Adipocyte (in vitro differentiated cells): ENCODE data around the gene MINDY4.
"Not testable (repeated sequence)": the region's sequence is repeated elsewhere in the genome, so short reads cannot be mapped to it uniquely, and the experiment has no call there.

Experiments
- DNase-seq: peaks from one replicate; pipeline ENCODE4 v3.0.0-alpha.2; 2015; ENCODE audit warnings: low read depth
- H3K27me3 ChIP-seq: replicated peaks from 2 replicates; pipeline ENCODE4 v1.7.0; 2013; ENCODE audit warnings: mild to moderate bottlenecking, low read length, moderate library complexity; ENCODE audit not compliant: control insufficient read depth, insufficient read depth
- H3K36me3 ChIP-seq: 2 replicates; pipeline ENCODE4 v1.7.0; 2013; ENCODE audit warnings: low read length, mild to moderate bottlenecking, moderate library complexity; ENCODE audit not compliant: control insufficient read depth, insufficient read depth, severe bottlenecking
- H3K4me1 ChIP-seq: 2 replicates; pipeline ENCODE4 v1.7.0; 2013; ENCODE audit warnings: mild to moderate bottlenecking, low read length, moderate library complexity; ENCODE audit not compliant: control insufficient read depth, insufficient read depth
- H3K4me3 ChIP-seq: 2 replicates; pipeline ENCODE4 v1.7.0; 2013; ENCODE audit warnings: mild to moderate bottlenecking, low read length, moderate library complexity
- H3K9ac ChIP-seq: 2 replicates; pipeline ENCODE4 v1.7.0; 2013; ENCODE audit warnings: mild to moderate bottlenecking, low read length, moderate library complexity
- H3K9me3 ChIP-seq: 2 replicates; pipeline ENCODE4 v1.7.0; 2013; ENCODE audit warnings: mild to moderate bottlenecking, low read length, moderate library complexity; ENCODE audit not compliant: control insufficient read depth

Gene MINDY4

DNA sequence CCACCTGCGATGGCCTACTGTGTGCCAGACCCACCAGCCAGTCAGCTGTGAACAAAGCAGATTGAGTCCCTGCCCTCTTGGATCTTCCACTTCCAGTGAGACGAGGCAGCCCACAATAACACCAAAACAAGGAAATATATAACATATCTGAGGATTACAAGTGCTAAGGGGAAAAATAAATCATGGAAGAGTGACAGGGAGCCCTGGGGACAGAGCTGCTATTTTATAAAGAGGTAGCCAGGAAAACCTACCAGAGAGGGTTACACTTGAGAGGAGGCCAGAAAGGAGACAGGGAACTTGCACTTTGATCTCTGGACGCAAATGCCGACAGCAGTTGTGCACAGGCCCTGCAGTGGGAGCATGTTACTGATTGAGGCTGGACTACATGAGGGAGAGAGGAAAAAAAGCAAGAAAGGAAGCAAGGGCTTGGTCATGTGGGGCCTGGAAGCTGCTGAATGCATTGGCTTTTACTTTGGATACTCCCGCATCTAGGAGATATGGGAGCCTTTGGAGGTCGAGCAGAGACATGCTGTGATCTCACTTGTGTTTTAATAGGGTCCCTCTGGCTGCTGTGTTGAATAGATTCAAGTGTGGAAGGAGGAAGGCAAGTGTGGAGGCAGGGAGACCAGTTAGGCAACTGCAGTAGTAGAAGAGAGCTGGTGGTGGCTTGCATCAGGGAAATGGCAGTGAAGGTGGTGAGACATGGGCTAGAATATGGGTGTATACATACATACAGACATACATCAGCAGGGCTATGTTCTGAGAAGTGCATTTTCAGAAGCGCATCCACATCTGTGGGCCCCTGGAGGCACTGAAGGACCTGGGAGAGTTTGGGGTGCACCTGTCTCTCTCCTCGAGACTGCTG is 26.2 kb downstream of the MINDY4 start:
- DNase-seq: no peak
- H3K4me1 ChIP-seq: peaks cover 39% of the 10 kb centered on the region

GRCh38 chr7:30799206-30799975 is 28.2 kb downstream of the MINDY4 start:
- H3K9ac ChIP-seq: peak overlapping the region; percentile 55
- no peak overlapping the region for H3K4me3 ChIP-seq
- H3K9me3 ChIP-seq: no peaks in the 10 kb centered on the region
- H3K36me3 ChIP-seq: peaks cover 4% of the 10 kb centered on the region
- no peaks in the 10 kb centered on the region for H3K27me3 ChIP-seq
- DNase-seq: peak; percentile 88
- H3K4me1 ChIP-seq: peaks cover 49% of the 10 kb centered on the region

More for the DNA sequence above, 26.2 kb downstream of the MINDY4 start:
- Histone ChIP-seq H3K36me3 (peaks cover 7% of the 10 kb centered on the region), H3K9me3 (no peaks in the 10 kb centered on the region), H3K4me3 (no peak overlapping the region), H3K27me3 (no peaks in the 10 kb centered on the region), H3K9ac (no peak overlapping the region)

- H3K9ac ChIP-seq: peak overlapping the region; percentile 31
- no peaks in the 10 kb centered on the region for H3K9me3 ChIP-seq
- DNase-seq: no peak
- H3K27me3 ChIP-seq: no peaks in the 10 kb centered on the region
- peaks cover 4% of the 10 kb centered on the region for H3K36me3 ChIP-seq
- no peak overlapping the region for H3K4me3 ChIP-seq
- peaks cover 56% of the 10 kb centered on the region for H3K4me1 ChIP-seq
Observed at GRCh38 chr7:30799976-30800661, 28.9 kb downstream of the MINDY4 start.

- H3K27me3 ChIP-seq: no peaks in the 10 kb centered on the region
- no peaks in the 10 kb centered on the region for H3K9me3 ChIP-seq
- peak; percentile 92 for DNase-seq
- H3K4me3 ChIP-seq: no peak overlapping the region
- H3K4me1 ChIP-seq: peaks cover 63% of the 10 kb centered on the region
- peaks cover 4% of the 10 kb centered on the region for H3K36me3 ChIP-seq
- H3K9ac ChIP-seq: no peak overlapping the region
Observed at GRCh38 chr7:30800785-30801252, 29.6 kb downstream of the MINDY4 start.

DNA sequence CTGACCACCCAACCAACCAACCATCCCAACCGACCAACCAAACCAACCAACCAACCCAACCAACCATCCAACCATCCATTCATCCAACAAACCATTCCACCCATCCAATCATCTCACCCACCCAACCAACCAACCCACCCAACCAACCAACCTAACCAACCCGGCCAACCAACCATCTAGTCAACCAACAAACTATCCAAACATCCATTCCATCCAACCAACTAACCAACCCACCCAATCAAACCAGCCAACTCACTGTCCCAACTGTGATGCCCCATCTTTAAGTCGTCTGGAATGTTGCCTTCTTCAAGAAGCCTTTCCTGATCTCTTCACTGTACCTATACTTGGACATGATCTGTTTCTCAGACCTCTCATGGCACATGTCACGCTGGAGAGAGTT is 31.6 kb downstream of the MINDY4 start:
- Histone ChIP-seq H3K27me3 (no peaks in the 10 kb centered on the region), H3K9ac (no peak overlapping the region), H3K36me3 (peaks cover 3% of the 10 kb centered on the region), H3K4me3 (no peak overlapping the region), H3K9me3 (no peaks in the 10 kb centered on the region), H3K4me1 (peaks cover 48% of the 10 kb centered on the region)
- no peak for DNase-seq

GRCh38 chr7:30804078-30804661 is 33.0 kb downstream of the MINDY4 start:
- peak; percentile 83 for DNase-seq
- peak overlapping the region; percentile 28 for H3K9ac ChIP-seq

GRCh38 chr7:30805081-30805691 is 34.0 kb downstream of the MINDY4 start:
- H3K4me3 ChIP-seq: no peak overlapping the region
- no peak for DNase-seq
- H3K9me3 ChIP-seq: no peaks in the 10 kb centered on the region
- H3K36me3 ChIP-seq: no peaks in the 10 kb centered on the region
- H3K9ac ChIP-seq: peak overlapping the region; percentile 28
- H3K4me1 ChIP-seq: peaks cover 33% of the 10 kb centered on the region
- H3K27me3 ChIP-seq: no peaks in the 10 kb centered on the region

More at GRCh38 chr7:30804078-30804661, 33.0 kb downstream of the MINDY4 start:
- Histone ChIP-seq H3K27me3 (no peaks in the 10 kb centered on the region), H3K36me3 (no peaks in the 10 kb centered on the region), H3K4me3 (no peak overlapping the region), H3K4me1 (peaks cover 43% of the 10 kb centered on the region), H3K9me3 (no peaks in the 10 kb centered on the region)

DNA sequence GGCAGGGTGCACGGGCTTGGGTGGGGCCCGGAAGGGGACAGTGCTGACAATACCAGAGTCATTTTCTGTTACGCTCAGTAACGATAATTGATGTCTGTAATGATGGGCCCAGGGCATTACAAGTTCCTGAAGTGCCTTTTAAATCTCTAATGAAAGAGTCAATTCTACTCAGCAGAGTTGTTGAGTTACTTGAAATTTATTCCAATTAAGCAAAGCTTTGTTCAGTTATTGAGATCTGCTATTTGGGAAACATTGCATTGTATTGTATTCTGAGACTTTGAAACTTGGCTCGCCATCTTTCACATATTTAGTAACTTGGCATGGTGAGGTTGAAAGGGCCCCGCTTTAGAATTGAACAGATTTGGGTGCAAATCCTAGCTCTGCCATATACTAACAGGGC is 34.7 kb downstream of the MINDY4 start:
- DNase-seq: no peak
- Histone ChIP-seq H3K9ac (no peak overlapping the region), H3K36me3 (no peaks in the 10 kb centered on the region), H3K4me1 (peaks cover 27% of the 10 kb centered on the region), H3K4me3 (no peak overlapping the region), H3K9me3 (no peaks in the 10 kb centered on the region), H3K27me3 (no peaks in the 10 kb centered on the region)

GRCh38 chr7:30807477-30807876 is 36.3 kb downstream of the MINDY4 start:
- DNase-seq: not testable (repeated sequence)

DNA sequence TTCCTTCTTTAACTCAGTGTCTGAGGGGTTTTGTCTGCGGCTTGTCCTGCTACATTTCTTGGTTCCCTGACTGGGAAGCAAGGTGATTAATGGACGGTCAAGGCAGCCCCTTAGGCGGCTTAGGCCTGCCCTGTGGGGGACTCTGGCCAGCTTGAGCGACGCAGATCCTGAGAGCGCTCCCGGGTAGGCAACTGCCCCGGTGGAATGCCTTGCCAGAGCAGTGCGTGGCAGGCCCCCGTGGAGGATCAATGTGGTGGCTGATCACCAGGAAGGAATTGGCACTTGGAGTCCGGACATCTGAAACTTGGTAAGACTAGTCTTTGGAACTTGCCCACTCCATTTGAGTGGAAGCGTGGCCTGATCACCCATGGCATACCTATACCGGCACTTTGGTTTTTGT is 36.7 kb downstream of the MINDY4 start:
- peaks cover 27% of the 10 kb centered on the region for H3K4me1 ChIP-seq
- not testable (repeated sequence) for H3K9ac ChIP-seq, H3K27me3 ChIP-seq, H3K4me3 ChIP-seq, H3K9me3 ChIP-seq, H3K36me3 ChIP-seq, DNase-seq

More at GRCh38 chr7:30807477-30807876, 36.3 kb downstream of the MINDY4 start:
- H3K9ac ChIP-seq, H3K9me3 ChIP-seq, H3K4me3 ChIP-seq, H3K36me3 ChIP-seq, H3K27me3 ChIP-seq: not testable (repeated sequence)
- H3K4me1 ChIP-seq: peaks cover 25% of the 10 kb centered on the region
